ENCODE results near the gene CCNH.
A peak's percentile ranks its signal among the peaks of the same experiment; 100 is the strongest.

Gene CCNH

GRCh38 chr5:87412630-87413342 is at the start of gene CCNH:
CCNH (minus strand) TSS chr5:87412930; CDS start chr5:87412794, 136 bp downstream.
- DNase-seq (ENCODE audit: low read depth): peak; percentile 96
- no peak for TF ChIP-seq CTCF (IDR thresholded peaks at IDR 0.05; ENCODE audit: low read depth, low read length, missing control alignments)
- peak within 1 kb of the TSS; percentile 75 for H3K4me3 ChIP-seq (ENCODE audit: low read depth, low read length)

- TF ChIP-seq CTCF (IDR thresholded peaks at IDR 0.05; ENCODE audit: low read depth, low read length, missing control alignments): no peak
These were observed 45.0 kb upstream of the CCNH start for GRCh38 chr5:87457706-87458105.

GRCh38 chr5:87453801-87454200 is 41.1 kb upstream of the CCNH start:
- DNase-seq (ENCODE audit: low read depth): no peak
- no peak overlapping the region for H3K4me3 ChIP-seq (ENCODE audit: low read depth, low read length)
- TF ChIP-seq CTCF (IDR thresholded peaks at IDR 0.05; ENCODE audit: low read depth, low read length, missing control alignments): no peak

More at GRCh38 chr5:87457706-87458105, 45.0 kb upstream of the CCNH start:
- no peak overlapping the region for H3K4me3 ChIP-seq (ENCODE audit: low read depth, low read length)
- DNase-seq (ENCODE audit: low read depth): no peak

- no peak for TF ChIP-seq CTCF (IDR thresholded peaks at IDR 0.05; ENCODE audit: low read depth, low read length, missing control alignments)
- no peak overlapping the region for H3K4me3 ChIP-seq (ENCODE audit: low read depth, low read length)
- DNase-seq (ENCODE audit: low read depth): no peak
These were observed 40.1 kb upstream of the CCNH start for GRCh38 chr5:87452837-87453236.

GRCh38 chr5:87442419-87442818 is 29.7 kb upstream of the CCNH start:
- no peak overlapping the region for H3K4me3 ChIP-seq (ENCODE audit: low read depth, low read length)
- TF ChIP-seq CTCF (IDR thresholded peaks at IDR 0.05; ENCODE audit: low read depth, low read length, missing control alignments): no peak
- no peak for DNase-seq (ENCODE audit: low read depth)

- no peak for DNase-seq (ENCODE audit: low read depth)
These were observed 25.5 kb upstream of the CCNH start for GRCh38 chr5:87438231-87438630.

More at GRCh38 chr5:87438231-87438630, 25.5 kb upstream of the CCNH start:
- no peak overlapping the region for H3K4me3 ChIP-seq (ENCODE audit: low read depth, low read length)
- TF ChIP-seq CTCF (IDR thresholded peaks at IDR 0.05; ENCODE audit: low read depth, low read length, missing control alignments): no peak

Measured in GM12864 (cell line).